SU-DHL-6 (cell line): Measurements from ENCODE around the gene COL25A1.
"Not testable (repeated sequence)": the region's sequence is repeated elsewhere in the genome, so short reads cannot be mapped to it uniquely, and the experiment has no call there.

Source experiments
- H2AFZ ChIP-seq: fragments of 200-600 bp; sonication (generic); 2 replicates; pipeline ENCODE4 v1.6.1; 2014; ENCODE audit warnings: low read depth, mild to moderate bottlenecking, moderate library complexity, mixed read lengths, antibody characterized with exemption, low read length; ENCODE audit not compliant: severe bottlenecking
- H3F3A ChIP-seq: fragments of 200-600 bp; shearing (Covaris generic); 2 replicates; pipeline ENCODE4 v1.6.0; 2016; ENCODE audit warnings: antibody characterized with exemption, mild to moderate bottlenecking; ENCODE audit not compliant: insufficient read depth
- H3K27ac ChIP-seq: fragments of 200-600 bp; sonication (generic); 2 replicates; pipeline ENCODE4 v1.5.1; 2016; ENCODE audit warnings: low read depth, mild to moderate bottlenecking, low read length, moderate library complexity, mixed read lengths
- H3K27me3 ChIP-seq: fragments of 200-600 bp; sonication (generic), shearing (Covaris generic); 2 replicates; pipeline ENCODE4 v1.6.0; 2014; ENCODE audit warnings: mild to moderate bottlenecking, low read length
- H3K36me3 ChIP-seq: fragments of 200-600 bp; sonication (generic); 2 replicates; pipeline ENCODE4 v1.6.1; 2014; ENCODE audit warnings: mild to moderate bottlenecking, low read length, mixed read lengths
- H3K4me2 ChIP-seq: fragments of 300-600, 200-600 bp; shearing (Covaris generic), sonication (generic); 2 replicates; pipeline ENCODE4 v1.6.0; 2014; ENCODE audit warnings: low read length, low read depth, mild to moderate bottlenecking; ENCODE audit not compliant: poor library complexity, severe bottlenecking
- H3K4me3 ChIP-seq: fragments of 200-600 bp; sonication (generic); 2 replicates; pipeline ENCODE4 v1.5.1; 2014; ENCODE audit warnings: antibody characterized with exemption, low read length, mild to moderate bottlenecking, mixed read lengths; ENCODE audit not compliant: insufficient read depth, poor library complexity, severe bottlenecking
- H3K79me2 ChIP-seq: fragments of 200-600 bp; sonication (generic); 2 replicates; pipeline ENCODE4 v1.6.1; 2014; ENCODE audit warnings: mild to moderate bottlenecking, low read length, moderate library complexity; ENCODE audit not compliant: insufficient read depth
- H3K9ac ChIP-seq: fragments of 200-600 bp; sonication (generic); 2 replicates; pipeline ENCODE4 v1.7.0; 2014; ENCODE audit warnings: mild to moderate bottlenecking, low read length
- H3K9me2 ChIP-seq: fragments of 200-600 bp; sonication (generic); replicated peaks from 2 replicates; pipeline ENCODE4 v1.6.1; 2014; ENCODE audit warnings: low read length; ENCODE audit not compliant: insufficient read depth
- H3K9me3 ChIP-seq: fragments of 200-600 bp; sonication (generic); 2 replicates; pipeline ENCODE4 v1.6.1; 2014; ENCODE audit warnings: low read length, mixed read lengths; ENCODE audit not compliant: insufficient read depth
- H4K20me1 ChIP-seq: fragments of 200-600 bp; sonication (generic); 2 replicates; pipeline ENCODE4 v1.6.1; 2014; ENCODE audit warnings: low read depth, mild to moderate bottlenecking, antibody characterized with exemption, low read length, moderate library complexity, mixed read lengths
- CTCF ChIP-seq: fragments of 200-600 bp; sonication (generic); IDR thresholded peaks from one replicate; pipeline ENCODE4 v1.5.1; 2017; ENCODE audit warnings: antibody characterized with exemption, mild to moderate bottlenecking, low read length, moderate library complexity; ENCODE audit not compliant: insufficient read depth, poor library complexity, severe bottlenecking
- EZH2phosphoT487 ChIP-seq: fragments of 200-600 bp; sonication (generic), shearing (Covaris generic); conservative IDR thresholded peaks from 2 replicates; pipeline ENCODE4 v1.6.1; 2018; ENCODE audit warnings: mild to moderate bottlenecking, antibody characterized with exemption, low read length, moderate library complexity, mixed read lengths

Gene COL25A1

DNA sequence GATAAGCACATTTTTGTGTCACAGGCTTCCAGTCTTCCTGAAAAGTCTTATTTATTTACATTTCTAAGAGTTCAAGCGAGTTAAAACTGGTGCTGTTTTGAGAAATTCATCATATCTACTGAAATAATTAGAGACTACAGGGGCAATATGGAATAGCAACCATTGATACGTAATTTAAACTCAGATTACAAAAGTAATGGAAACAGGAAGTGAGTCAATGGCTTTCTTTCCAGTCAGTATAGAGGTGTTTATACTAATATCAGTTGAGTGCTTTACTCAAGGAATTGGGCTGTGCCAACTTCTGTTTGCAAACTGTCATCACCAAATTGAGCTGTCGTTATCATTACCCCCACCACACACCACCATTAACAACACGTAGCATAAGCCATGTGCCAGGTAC lies 222.7 kb downstream of the COL25A1 start:
- TF ChIP-seq CTCF (no peak), EZH2phosphoT487 (no peak)
- Histone ChIP-seq H3K27me3 (no peaks in the 10 kb centered on the region), H3K4me3 (no peak overlapping the region), H3K79me2 (no peaks in the 10 kb centered on the region), H3F3A (no peaks in the 10 kb centered on the region), H3K9me2 (no peaks in the 10 kb centered on the region), H3K4me2 (no peak overlapping the region), H2AFZ (no peak overlapping the region), H3K9me3 (no peaks in the 10 kb centered on the region), H4K20me1 (no peaks in the 10 kb centered on the region), H3K36me3 (no peaks in the 10 kb centered on the region), H3K27ac (no peak overlapping the region), H3K9ac (no peak overlapping the region)

DNA sequence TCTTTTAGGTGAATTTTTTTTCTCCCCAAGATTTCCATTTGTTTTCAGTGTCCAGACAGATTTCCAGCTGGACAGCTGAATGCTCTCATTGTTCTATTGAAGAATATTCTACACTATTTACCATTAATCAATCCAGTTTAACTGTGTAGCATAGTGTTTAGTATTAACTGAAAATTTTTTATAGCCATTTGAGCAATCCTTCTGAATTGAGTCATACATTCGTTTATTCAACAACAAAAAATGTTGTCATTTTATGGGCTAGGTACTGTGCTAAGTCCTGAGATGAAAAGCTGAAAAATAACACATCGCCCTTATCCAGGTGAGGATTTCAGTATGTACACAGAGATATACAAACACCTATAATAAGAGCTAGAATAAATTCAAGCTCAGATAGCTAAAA lies 223.3 kb downstream of the COL25A1 start:
- H3K27ac ChIP-seq: no peak overlapping the region
- no peak overlapping the region for H3K9ac ChIP-seq
- no peaks in the 10 kb centered on the region for H3F3A ChIP-seq
- H3K27me3 ChIP-seq: no peaks in the 10 kb centered on the region
- no peaks in the 10 kb centered on the region for H3K36me3 ChIP-seq
- H3K9me2 ChIP-seq: no peaks in the 10 kb centered on the region
- no peak overlapping the region for H3K4me3 ChIP-seq
- H3K4me2 ChIP-seq: no peak overlapping the region
- H3K79me2 ChIP-seq: no peaks in the 10 kb centered on the region
- TF ChIP-seq EZH2phosphoT487: no peak
- no peak for TF ChIP-seq CTCF
- H2AFZ ChIP-seq: no peak overlapping the region
- no peaks in the 10 kb centered on the region for H4K20me1 ChIP-seq
- H3K9me3 ChIP-seq: no peaks in the 10 kb centered on the region

GRCh38 chr4:109078724-109079123 lies 223.7 kb downstream of the COL25A1 start:
- TF ChIP-seq EZH2phosphoT487: no peak
- Histone ChIP-seq H2AFZ (no peak overlapping the region), H3K9me3 (no peaks in the 10 kb centered on the region), H3K27me3 (no peaks in the 10 kb centered on the region), H3K9ac (no peak overlapping the region), H3F3A (no peaks in the 10 kb centered on the region), H3K9me2 (no peaks in the 10 kb centered on the region), H3K79me2 (no peaks in the 10 kb centered on the region), H3K27ac (no peak overlapping the region), H3K4me2 (no peak overlapping the region), H3K36me3 (no peaks in the 10 kb centered on the region), H3K4me3 (no peak overlapping the region), H4K20me1 (no peaks in the 10 kb centered on the region)

GRCh38 chr4:109077505-109077904 lies 225.0 kb downstream of the COL25A1 start:
- Histone ChIP-seq H3K27me3 (no peaks in the 10 kb centered on the region), H3K27ac (no peak overlapping the region), H3K36me3 (no peaks in the 10 kb centered on the region), H2AFZ (no peak overlapping the region), H3K79me2 (no peaks in the 10 kb centered on the region), H3K4me2 (no peak overlapping the region), H3F3A (no peaks in the 10 kb centered on the region), H3K4me3 (no peak overlapping the region), H4K20me1 (no peaks in the 10 kb centered on the region), H3K9me3 (no peaks in the 10 kb centered on the region), H3K9ac (no peak overlapping the region), H3K9me2 (no peaks in the 10 kb centered on the region)
- TF ChIP-seq CTCF (no peak), EZH2phosphoT487 (no peak)

DNA sequence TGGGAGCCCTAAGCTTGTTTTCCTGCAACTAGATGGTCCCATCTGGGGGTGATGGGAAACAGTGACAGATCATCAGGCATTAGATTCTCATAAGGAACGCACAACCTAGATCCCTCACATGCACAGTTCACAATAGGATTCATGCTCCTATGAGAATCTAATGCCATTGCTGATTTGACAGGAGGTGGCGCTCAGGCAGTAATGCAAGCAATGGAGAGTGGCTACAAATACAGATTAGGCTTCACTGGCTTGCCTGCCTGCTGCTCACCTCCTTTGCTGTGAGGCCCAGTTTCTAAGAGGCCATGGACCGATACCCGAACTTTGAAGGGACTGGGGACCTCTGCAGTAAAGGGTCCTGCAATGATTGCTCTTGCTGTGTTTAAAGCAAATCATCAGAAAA lies 225.7 kb downstream of the COL25A1 start:
- H3K27ac ChIP-seq, H3K9me2 ChIP-seq, H4K20me1 ChIP-seq, H3K79me2 ChIP-seq, H3K4me3 ChIP-seq, H3K9ac ChIP-seq, H3K4me2 ChIP-seq, H3K9me3 ChIP-seq, H3K36me3 ChIP-seq, H3F3A ChIP-seq, H3K27me3 ChIP-seq, H2AFZ ChIP-seq: not testable (repeated sequence)
